Stimulated activated CD8-positive, alpha-beta memory T cell treated with anti-CD3 and anti-CD28 coated beads, Interleukin-12 subunit alpha, Interleukin-12 subunit beta, amount 100 ng/mL, for 24 hours (primary cell): ENCODE data around the gene SPACA9.

Experiments
- DNase-seq: peaks from one replicate; pipeline ENCODE4 v3.0.0-alpha.2; 2020; ENCODE audit errors: extremely low read depth

The SPACA9 gene

GRCh38 chr9:132878695-132879456, at the start of gene SPACA9:
TSS of gene SPACA9 (plus strand) at chr9:132878898. CDS start at chr9:132883948, 5,050 bp downstream.
- DNase-seq: no peak

GRCh38 chr9:132832171-132832881, 46.4 kb upstream of the SPACA9 start:
- DNase-seq: no peak

- no peak for DNase-seq
Measured at GRCh38 chr9:132833550-132834121, 45.1 kb upstream of the SPACA9 start.

DNA sequence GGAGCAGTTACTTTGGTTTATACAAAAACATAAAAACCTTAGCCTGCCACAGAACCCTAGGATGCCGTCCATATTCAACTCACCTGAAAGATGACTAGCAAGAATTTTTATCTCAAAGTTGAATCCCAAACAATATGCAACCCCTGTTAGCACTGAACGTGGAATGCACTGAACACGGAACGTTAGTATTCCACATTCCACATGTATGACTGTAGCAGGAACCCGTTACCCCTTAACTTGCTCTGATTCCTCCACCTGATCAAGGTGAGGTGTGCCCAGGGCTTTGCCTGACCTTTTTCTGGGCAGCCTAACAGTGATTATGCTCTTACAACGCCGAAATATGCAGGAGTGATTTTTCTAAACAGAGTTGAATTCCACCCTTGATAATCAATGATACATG, 44.4 kb upstream of the SPACA9 start:
- no peak for DNase-seq

DNA sequence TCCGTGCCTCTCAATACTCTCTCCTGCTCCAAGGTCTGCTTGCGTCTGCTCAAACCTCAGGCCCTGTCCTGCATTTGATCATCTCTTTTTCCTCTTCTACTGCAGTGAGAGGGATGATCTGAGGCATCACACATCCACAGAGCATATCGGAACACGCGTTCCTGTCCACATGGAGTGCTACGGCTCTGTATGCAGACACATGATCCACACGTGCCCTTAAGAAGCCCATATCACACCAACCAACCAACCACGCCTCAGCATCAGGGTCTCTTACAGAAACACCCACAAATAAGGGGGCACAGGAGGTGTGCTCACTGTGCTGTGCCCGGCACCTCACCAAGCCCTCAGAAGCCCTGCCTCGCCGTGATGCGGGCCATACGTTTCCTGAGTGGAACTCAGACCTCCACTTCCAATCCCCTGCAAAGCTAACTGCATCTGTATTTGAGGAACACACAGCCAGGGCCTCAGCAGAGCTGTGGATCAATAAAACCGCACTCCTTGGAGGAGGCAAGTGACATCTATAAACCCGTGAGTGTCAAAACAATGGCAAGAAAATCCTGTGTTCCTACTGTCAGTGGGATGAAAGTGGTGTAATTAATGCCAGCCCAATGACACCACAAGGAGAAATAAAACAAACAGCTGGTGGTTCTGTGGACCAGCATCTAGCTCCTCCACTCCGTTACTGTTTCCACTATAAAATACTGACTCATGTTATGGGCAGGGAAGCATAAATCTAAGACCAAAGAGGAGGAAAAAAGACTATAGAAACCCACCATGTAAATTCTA, 41.0 kb upstream of the SPACA9 start:
- no peak for DNase-seq

- no peak for DNase-seq
Measured at GRCh38 chr9:132838291-132838690, 40.4 kb upstream of the SPACA9 start.

GRCh38 chr9:132840980-132841379, 37.7 kb upstream of the SPACA9 start:
- no peak for DNase-seq

DNA sequence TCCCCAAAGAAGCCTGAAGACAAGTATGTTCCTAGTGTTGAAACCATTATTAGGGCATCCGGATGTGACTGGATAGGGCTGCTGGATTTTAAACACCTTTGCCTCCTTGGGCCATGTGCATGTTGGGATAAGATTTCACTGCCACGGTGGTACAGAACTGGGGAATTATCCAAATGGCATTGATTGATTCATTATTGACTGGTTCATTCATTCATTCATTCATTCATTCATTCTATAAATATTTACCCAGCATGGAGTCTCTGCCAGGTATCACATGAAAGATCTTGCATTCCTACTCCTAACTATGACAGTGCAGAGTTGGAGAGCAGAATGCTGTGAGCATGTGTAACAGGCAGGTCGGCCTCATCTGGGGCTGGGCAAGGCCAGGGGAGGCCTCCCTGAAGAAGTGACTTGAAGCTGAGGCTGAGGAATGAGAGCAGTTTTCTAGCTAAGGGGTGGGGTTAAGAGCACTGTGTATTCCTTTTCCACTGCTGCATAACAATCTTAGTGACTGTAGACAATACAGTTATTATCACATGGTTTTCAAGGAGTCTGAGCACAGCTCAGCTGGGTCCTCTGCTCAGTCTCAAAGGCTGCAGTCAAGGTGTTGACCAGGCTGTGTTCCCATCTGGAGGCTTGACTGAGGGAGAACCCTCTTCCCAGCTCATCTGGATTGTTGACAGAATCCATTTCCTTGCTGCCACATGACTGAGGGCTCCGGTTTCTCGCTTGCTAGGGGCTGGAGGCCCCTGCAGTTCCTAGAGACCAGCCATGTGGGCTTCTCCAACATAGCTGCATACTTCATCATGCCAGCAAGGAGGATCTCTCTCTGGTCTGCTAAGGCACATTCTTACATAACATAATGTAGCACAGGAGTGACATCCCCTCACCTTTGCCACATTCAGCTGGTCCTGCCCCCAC, 36.3 kb upstream of the SPACA9 start:
- no peak for DNase-seq

DNA sequence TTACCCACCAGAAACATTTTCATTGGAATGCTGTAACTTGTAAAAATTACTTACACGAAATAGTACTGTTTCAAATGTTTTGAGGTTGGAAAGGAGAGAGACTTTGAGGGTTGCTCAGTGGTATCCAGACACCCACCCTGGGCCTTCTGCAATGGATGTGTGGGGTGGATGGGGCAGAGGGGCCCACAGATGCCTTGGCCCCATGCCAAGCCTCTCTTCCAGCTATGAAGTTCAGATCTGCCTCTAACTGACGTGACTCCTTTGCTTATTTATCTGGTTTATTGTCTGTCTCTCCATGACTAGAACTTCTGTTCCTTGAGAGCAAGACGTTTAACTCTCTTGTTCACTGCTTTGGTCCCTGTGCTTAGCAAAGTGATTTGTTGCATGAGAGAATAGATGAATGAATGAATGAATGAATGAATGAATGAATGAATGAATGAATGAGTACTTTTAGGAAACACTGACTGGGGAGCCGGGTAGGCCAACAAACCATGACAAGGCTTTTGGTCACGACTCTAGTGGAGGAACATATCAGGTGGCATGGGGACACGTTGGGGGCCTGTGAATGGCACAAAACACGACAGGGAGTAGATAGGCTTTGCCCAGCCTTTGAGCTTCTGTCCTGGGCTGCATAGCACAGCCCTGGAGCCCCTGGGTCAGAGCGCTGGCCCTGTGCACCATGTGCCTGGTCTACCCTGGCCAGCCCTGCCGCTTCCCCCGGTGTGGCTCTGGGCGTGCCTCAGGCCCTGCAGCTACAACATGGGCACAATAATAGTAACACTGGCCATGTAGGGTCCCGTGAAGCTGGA, 32.4 kb upstream of the SPACA9 start:
- DNase-seq: no peak

DNA sequence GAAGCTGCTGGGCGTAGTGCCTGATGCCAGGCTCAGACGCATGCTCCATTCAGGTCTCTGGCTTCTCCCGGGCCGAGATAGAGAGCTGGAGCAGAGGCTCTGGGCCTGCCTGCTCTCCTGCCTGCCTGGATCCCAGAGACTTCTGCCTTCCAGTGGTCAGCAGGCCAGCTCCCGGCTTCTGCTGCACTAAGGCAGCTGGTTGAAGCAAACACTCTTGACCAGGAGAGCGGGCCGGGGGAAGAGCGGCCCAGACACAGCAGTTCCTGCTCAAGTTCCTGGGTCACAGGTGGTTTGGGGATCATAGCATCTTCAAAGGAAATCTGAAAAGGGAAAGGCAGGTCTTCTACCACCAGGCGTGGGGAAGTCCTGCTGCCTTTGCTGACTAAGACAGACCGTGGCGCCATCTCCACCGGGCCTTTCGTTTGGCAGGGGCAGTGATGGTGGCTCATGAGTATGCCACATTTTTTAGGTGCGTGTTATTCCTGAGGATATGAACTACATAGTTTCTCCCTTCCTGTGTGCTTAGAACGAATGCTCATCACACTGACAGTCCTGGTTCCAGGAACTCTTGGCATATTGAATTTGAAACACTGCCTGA, 31.7 kb upstream of the SPACA9 start:
- no peak for DNase-seq

- DNase-seq: no peak
Measured at GRCh38 chr9:132849185-132849706, 29.5 kb upstream of the SPACA9 start.

- DNase-seq: no peak
Measured at GRCh38 chr9:132853482-132853881, 25.2 kb upstream of the SPACA9 start.

DNA sequence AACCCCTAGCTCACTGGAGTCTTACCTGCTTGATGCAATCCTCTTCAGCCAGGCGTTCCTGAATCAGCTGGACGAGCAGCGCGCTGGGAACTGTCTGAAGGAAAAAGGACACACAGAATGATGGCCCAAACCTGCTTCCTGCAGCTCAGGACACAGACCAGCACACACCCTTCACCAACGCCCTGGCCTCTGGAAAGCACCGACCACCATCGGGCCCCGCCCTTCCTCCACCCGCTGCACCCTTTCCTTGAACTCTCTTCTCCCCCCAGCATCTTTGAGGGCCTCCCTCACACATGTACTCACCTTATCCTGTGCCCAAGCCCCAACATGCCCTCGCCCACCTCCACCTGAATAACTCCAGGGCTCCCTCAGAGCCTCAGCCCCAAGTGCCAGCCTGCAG, 23.9 kb upstream of the SPACA9 start:
- no peak for DNase-seq

GRCh38 chr9:132855904-132856303, 22.8 kb upstream of the SPACA9 start:
- no peak for DNase-seq

- no peak for DNase-seq
Measured at GRCh38 chr9:132857031-132857430, 21.7 kb upstream of the SPACA9 start.

- DNase-seq: no peak
Measured at GRCh38 chr9:132857616-132858342, 20.9 kb upstream of the SPACA9 start.

DNA sequence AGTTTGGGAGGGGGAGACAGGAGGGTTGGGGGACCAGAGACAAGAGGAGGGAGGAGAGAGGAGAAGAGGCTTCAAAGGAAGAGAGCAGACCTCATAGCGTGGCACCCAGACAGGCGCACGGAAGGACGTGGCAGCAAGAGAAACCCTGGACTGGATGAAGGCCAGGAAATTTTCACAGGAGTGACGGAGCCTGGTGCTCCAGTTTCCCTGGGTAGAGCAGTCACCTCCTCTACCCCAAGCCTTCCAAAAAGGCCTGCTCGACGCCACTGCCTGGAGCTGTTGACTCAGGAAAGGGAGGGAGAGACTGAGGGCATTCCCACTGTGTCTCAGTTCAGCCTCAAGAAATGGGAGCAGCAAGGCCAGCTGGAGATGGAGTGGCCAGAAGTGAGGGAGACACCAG, 19.9 kb upstream of the SPACA9 start:
- no peak for DNase-seq

DNA sequence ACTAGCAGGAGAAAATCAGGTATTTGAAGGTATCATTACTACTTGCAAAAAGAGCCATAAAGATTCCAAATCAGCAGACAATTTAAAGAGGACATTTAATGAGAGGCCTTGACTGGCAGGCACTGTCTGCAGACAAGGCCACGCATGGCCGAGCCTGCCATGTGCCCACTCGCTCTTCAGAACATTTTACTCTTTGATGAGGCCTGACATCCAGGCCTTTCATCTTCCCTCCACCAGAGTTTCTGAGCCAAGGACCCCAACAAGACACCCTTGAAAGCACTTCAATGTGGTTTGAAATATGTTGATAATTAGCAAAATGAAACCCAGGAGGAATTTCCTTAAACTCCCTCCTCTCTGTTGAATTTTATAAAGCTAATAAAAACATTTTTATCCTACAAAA, 17.0 kb upstream of the SPACA9 start:
- no peak for DNase-seq

GRCh38 chr9:132862533-132862932, 16.2 kb upstream of the SPACA9 start:
- DNase-seq: no peak
